OCI-LY7 (cell line): Measurements from ENCODE around the gene COL6A3. TPM values are rescaled to one million over a fixed set of nuclear protein-coding genes. Genes with fewer than 3 reads are reported as not detected.

Experiments used
- BruUV-seq: library from RNA; stranded (reverse); fragments of 400-500 nt; replicated peaks from 2 replicates; lab custom pipeline; 2021; lab: Mats Ljungman, UMichigan
- CTCF ChIA-PET: fragments of 300-600 bp; sonication (Branson Sonifier 250); formaldehyde crosslinking; loops from one replicate; lab custom pipeline; 2022; ENCODE audit warnings: antibody characterized with exemption; ENCODE audit not compliant: unreplicated experiment; lab: Charles Lee
- POLR2A ChIA-PET: fragments of 300-600 bp; sonication (Branson Sonifier 250); formaldehyde crosslinking; loops from one replicate; lab custom pipeline; 2022; ENCODE audit warnings: antibody characterized with exemption; lab: Charles Lee
- DNase-seq: peaks from one replicate; pipeline ENCODE4 v3.0.0-alpha.2; 2015; ENCODE audit warnings: low spot score
- H2AFZ ChIP-seq: fragments of 200-600 bp; sonication (generic), shearing (Covaris generic); 2 replicates; pipeline ENCODE4 v1.6.1; 2014; ENCODE audit warnings: mild to moderate bottlenecking, antibody characterized with exemption, low read length, moderate library complexity
- H3K27ac ChIP-seq: fragments of 200-600 bp; sonication (generic); 2 replicates; pipeline ENCODE4 v1.5.1; 2014; ENCODE audit warnings: mixed run types, low read depth, mild to moderate bottlenecking, moderate library complexity, low read length, inconsistent platforms; ENCODE audit not compliant: poor library complexity, severe bottlenecking
- H3K36me3 ChIP-seq: fragments of 200-600 bp; sonication (generic); 2 replicates; pipeline ENCODE4 v1.6.1; 2014; ENCODE audit warnings: mild to moderate bottlenecking, antibody characterized with exemption, low read length, moderate library complexity, mixed read lengths; ENCODE audit not compliant: insufficient read depth
- H3K4me1 ChIP-seq: fragments of 200-600 bp; sonication (generic); 2 replicates; pipeline ENCODE4 v1.5.1; 2014; ENCODE audit warnings: mild to moderate bottlenecking, low read length; ENCODE audit not compliant: insufficient read depth, poor library complexity, severe bottlenecking
- H3K4me2 ChIP-seq: fragments of 200-600 bp; sonication (generic); 2 replicates; pipeline ENCODE4 v1.6.1; 2014; ENCODE audit warnings: mild to moderate bottlenecking, low read length
- H3K4me3 ChIP-seq: fragments of 200-600 bp; sonication (generic); 2 replicates; pipeline ENCODE4 v1.5.1; 2014; ENCODE audit warnings: mild to moderate bottlenecking, low read depth, low read length; ENCODE audit not compliant: poor library complexity, severe bottlenecking
- H3K79me2 ChIP-seq: fragments of 200-600 bp; sonication (generic); 2 replicates; pipeline ENCODE4 v1.6.1; 2016; ENCODE audit warnings: low read depth, mild to moderate bottlenecking, low read length, moderate library complexity, mixed read lengths; ENCODE audit not compliant: insufficient read depth
- H3K9me2 ChIP-seq: fragments of 200-600 bp; sonication (generic); 2 replicates; pipeline ENCODE4 v1.6.1; 2016; ENCODE audit warnings: mild to moderate bottlenecking, low read length, mixed read lengths; ENCODE audit not compliant: insufficient read depth
- H3K9me3 ChIP-seq: fragments of 200-600 bp; sonication (generic); 2 replicates; pipeline ENCODE4 v1.6.1; 2014; ENCODE audit warnings: mild to moderate bottlenecking, mixed run types, low read length, mixed read lengths
- H4K20me1 ChIP-seq: fragments of 200-600 bp; sonication (generic); 2 replicates; pipeline ENCODE4 v1.6.1; 2014; ENCODE audit warnings: mild to moderate bottlenecking, antibody characterized with exemption, low read length, moderate library complexity, mixed read lengths; ENCODE audit not compliant: insufficient read depth
- CTCF ChIP-seq: fragments of 200-600 bp; sonication (generic); conservative IDR thresholded peaks from 2 replicates; pipeline ENCODE4 v1.5.1; 2014; ENCODE audit warnings: mild to moderate bottlenecking, antibody characterized with exemption, low read length, moderate library complexity, mixed read lengths
- EZH2phosphoT487 ChIP-seq: fragments of 200-600 bp; sonication (generic); IDR thresholded peaks from 2 replicates; pipeline ENCODE4 v1.6.1; 2018; ENCODE audit warnings: low read depth, borderline replicate concordance, mild to moderate bottlenecking, mixed run types, antibody characterized with exemption, low read length, moderate library complexity, mixed read lengths
- intact Hi-C: fragments of 100-400 bp; cut with micrococcal nuclease; formaldehyde crosslinking; loops from one replicate; pipeline ENCODE4 v1.10.0; 2022; ENCODE audit not compliant: unreplicated experiment
- total RNA-seq, 2 experiments: library from RNA; depleted of rRNA in 1 of 2; stranded (reverse); fragments of >200 nt in 1 of 2; shearing (Covaris generic) in 1 of 2; gene quantifications; 2 replicates each; pipeline ENCODE4 v1.2.3, GENCODE V29; 2014 to 2022

The COL6A3 gene
- total RNA-seq, 2 experiments from 2014 or later: not detected

DNA sequence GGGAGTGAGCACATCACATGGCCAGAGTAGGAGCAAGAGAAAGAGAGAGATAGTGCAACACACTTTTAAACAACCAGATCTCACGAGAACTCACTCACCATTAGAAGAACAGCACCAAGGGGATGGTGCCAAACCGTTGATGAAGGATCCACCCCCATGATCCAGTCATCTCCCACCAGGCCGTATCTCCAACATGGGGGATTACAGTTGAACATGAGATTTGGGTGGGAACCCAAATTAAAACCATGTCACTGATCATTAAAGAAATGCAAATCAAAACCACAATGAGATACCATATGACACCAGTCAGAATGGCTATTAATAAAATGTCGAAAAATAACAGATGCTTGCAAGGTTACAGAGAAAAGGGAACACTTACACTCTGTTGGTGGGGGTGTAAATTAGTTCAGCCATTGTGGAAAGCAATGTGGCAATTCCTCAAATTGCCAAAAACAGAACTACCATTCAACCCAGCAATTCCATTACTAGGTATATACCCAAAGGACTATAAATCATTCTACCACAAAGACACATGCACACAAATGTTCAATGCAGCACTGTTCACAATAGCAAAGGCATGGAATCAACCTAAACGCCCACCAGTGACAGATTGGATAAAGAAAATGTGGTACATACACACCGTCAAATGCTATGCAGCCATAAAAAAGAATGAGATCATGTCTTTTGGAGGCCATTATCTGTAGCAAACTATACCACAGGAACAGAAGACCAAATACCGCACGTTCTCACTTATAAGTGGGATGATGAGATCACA lies 137.1 kb downstream of the COL6A3 start:
- Histone ChIP-seq H3K4me3 (no peak overlapping the region), H3K27ac (no peak overlapping the region), H3K9me2 (no peaks in the 10 kb centered on the region), H3K4me2 (no peak overlapping the region), H3K79me2 (no peaks in the 10 kb centered on the region), H3K9me3 (no peaks in the 10 kb centered on the region), H2AFZ (no peak overlapping the region), H3K36me3 (no peaks in the 10 kb centered on the region), H3K4me1 (no peaks in the 10 kb centered on the region), H4K20me1 (no peaks in the 10 kb centered on the region)
- POLR2A ChIA-PET: interaction anchor here (0.6 kb wide), 1 partner anchor 163 kb away, joined by 3 read pairs; no protein-coding TSS in a partner anchor
- no TSS peak for BruUV-seq
- TF ChIP-seq EZH2phosphoT487: no peak
- TF ChIP-seq CTCF: no peak
- DNase-seq: no peak
- intact Hi-C loops: no loop called here
- CTCF ChIA-PET: no interaction called here

Other genes starting within 250 kb of the COL6A3 start
- not detected in 2 replicates for gene MLPH, start 73.1 kb upstream of the COL6A3 start, total RNA-seq (2014; rRNA removed; shearing (Covaris generic))
- gene MLPH, start 73.1 kb upstream of the COL6A3 start, total RNA-seq (2022): not detected in 2 replicates
- gene PRLH, start 152.4 kb upstream of the COL6A3 start, total RNA-seq (2014; rRNA removed; shearing (Covaris generic)): not detected in 2 replicates
- not detected in 2 replicates for gene PRLH, start 152.4 kb upstream of the COL6A3 start, total RNA-seq (2022)
- not detected in 2 replicates for gene RAB17, start 176.6 kb upstream of the COL6A3 start, total RNA-seq (2014; rRNA removed; shearing (Covaris generic))
- not detected in 2 replicates for gene RAB17, start 176.6 kb upstream of the COL6A3 start, total RNA-seq (2022)
- gene LRRFIP1, start 213.4 kb upstream of the COL6A3 start, total RNA-seq (2014; rRNA removed; shearing (Covaris generic)): 95.7 and 102 TPM in 2 replicates
- 216 and 246 TPM in 2 replicates for gene LRRFIP1, start 213.4 kb upstream of the COL6A3 start, total RNA-seq (2022)